Measurements from ENCODE around the gene TRIM63. TPM values are rescaled to one million over a fixed set of nuclear protein-coding genes. Genes with fewer than 3 reads are reported as not detected.

TRIM63 gene
- total RNA-seq, 1 donor from 2014 or later: 30.3 TPM

DNA sequence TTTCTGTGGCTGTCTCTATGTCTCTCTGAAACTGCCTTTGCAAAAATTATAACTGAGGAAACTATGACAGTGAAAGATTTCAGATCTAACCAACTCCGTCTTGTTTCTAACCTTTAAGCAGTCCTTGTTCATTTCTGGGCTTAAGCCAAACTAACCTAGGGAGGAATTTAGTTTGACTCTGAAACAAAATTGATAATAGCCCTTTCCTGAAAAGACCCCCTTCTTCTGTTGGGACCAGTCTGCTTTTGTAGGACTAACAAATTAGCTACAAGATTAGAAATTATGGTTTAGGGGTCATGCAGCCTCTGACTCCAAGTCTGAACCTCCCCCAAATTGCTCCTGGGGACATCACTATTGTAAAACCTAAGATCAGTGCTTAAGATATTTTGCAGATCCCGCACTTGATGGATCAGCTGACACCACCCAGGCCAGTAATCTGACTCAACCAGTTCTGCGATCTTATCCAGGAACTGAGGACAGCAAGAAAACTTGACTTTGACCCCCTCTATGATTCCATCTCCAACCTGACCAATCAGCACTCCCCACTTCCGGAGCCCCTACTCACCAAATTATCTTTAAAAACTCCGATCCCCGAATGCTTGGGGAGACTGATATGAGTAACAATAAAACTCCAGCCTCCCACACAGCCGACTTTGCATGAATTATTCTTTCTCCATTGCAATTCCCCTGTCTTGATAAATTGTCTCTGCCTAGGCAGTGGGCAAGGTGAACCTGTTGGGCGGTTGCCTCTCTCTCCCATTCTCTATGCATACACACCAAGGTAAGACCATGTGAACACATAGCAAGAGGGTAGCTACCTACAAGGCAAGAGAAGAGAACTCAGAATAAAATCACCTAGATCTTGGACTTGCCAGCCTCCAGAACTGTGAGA is 11.1 kb upstream of the TRIM63 start:
- Histone ChIP-seq H3K27ac (ENCODE audit: low read depth, low read length) (peak overlapping the region; percentile 92), H3K4me1 (ENCODE audit: control insufficient read depth in 3 of 3, insufficient read depth in 3 of 3, low read length in 3 of 3) (peaks cover 42 to 54% (median 51%) of the 10 kb centered on the region in 3 donors), H3K27me3 (ENCODE audit: control insufficient read depth in 3 of 3, insufficient read depth in 3 of 3, low read length in 3 of 3) (no peaks in the 10 kb centered on the region), H3K4me3 (ENCODE audit: low read length in 3 of 3) (no peak overlapping the region), H3K9ac (ENCODE audit: low read depth in 1 of 3, low read length in 3 of 3) (peak overlapping the region; percentile 13 to 58 (median 55)), H3K9me3 (ENCODE audit: control insufficient read depth in 3 of 3, low read length in 3 of 3) (no peaks in the 10 kb centered on the region), H3K36me3 (ENCODE audit: control insufficient read depth in 3 of 3, insufficient read depth in 3 of 3, low read length in 3 of 3) (no peaks in the 10 kb centered on the region)

- H3K27ac ChIP-seq (ENCODE audit: low read depth, low read length): peak overlapping the region; percentile 29
- peaks cover 40 to 52% (median 52%) of the 10 kb centered on the region in 3 donors for H3K4me1 ChIP-seq (ENCODE audit: control insufficient read depth in 3 of 3, insufficient read depth in 3 of 3, low read length in 3 of 3)
- no peaks in the 10 kb centered on the region for H3K9me3 ChIP-seq (ENCODE audit: control insufficient read depth in 3 of 3, low read length in 3 of 3)
- no peak overlapping the region for H3K9ac ChIP-seq (ENCODE audit: low read depth in 1 of 3, low read length in 3 of 3)
- no peak overlapping the region for H3K4me3 ChIP-seq (ENCODE audit: low read length in 3 of 3)
- no peaks in the 10 kb centered on the region for H3K36me3 ChIP-seq (ENCODE audit: control insufficient read depth in 3 of 3, insufficient read depth in 3 of 3, low read length in 3 of 3)
- no peaks in the 10 kb centered on the region for H3K27me3 ChIP-seq (ENCODE audit: control insufficient read depth in 3 of 3, insufficient read depth in 3 of 3, low read length in 3 of 3)
Observed at GRCh38 chr1:26077524-26077923, 10.1 kb upstream of the TRIM63 start.

DNA sequence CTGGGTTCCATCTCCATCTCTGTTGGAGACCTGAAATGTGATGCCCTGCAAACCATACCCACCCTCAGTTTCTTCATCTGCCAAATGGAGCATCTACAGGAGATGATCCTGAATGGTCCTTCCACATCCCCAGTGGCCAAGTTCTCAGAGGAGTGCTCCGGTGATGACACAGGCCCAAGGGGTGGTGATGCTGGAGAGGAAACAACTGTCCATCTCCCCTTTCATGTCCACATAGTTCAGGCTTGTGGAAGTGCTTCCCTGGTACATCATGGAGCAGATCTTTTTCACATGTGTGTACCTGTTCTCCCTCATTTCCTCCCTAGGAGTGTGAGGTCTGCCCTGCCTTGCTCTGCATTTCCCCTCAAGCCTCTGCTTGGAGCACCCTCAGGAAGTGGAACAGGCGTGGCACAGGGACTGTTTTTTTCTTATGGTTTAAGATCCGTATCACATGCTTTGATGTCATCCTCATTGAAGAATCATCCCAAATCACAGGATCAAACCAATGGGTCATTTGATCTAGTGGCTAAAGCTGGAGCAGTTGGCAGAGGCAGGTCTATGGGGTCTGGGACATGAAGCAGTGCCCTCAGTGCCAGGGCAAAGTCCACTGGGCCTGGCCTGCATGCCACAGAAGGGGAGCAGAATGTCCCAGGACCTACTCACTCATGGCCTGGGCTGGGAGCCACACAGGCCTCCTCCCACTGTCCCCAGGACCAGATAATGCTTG is 8.2 kb upstream of the TRIM63 start:
- H3K9ac ChIP-seq (ENCODE audit: low read depth in 1 of 3, low read length in 3 of 3): peak overlapping the region in 1 of 3 donors; percentile 47
- H3K27ac ChIP-seq (ENCODE audit: low read depth, low read length): peak overlapping the region; percentile 54
- peak overlapping the region in 1 of 3 donors; percentile 37 for H3K4me3 ChIP-seq (ENCODE audit: low read length in 3 of 3)
- no peaks in the 10 kb centered on the region for H3K36me3 ChIP-seq (ENCODE audit: control insufficient read depth in 3 of 3, insufficient read depth in 3 of 3, low read length in 3 of 3)
- H3K27me3 ChIP-seq (ENCODE audit: control insufficient read depth in 3 of 3, insufficient read depth in 3 of 3, low read length in 3 of 3): peaks cover 0 to 1% (median 0%) of the 10 kb centered on the region in 3 donors
- no peaks in the 10 kb centered on the region for H3K9me3 ChIP-seq (ENCODE audit: control insufficient read depth in 3 of 3, low read length in 3 of 3)
- H3K4me1 ChIP-seq (ENCODE audit: control insufficient read depth in 3 of 3, insufficient read depth in 3 of 3, low read length in 3 of 3): peaks cover 31 to 52% (median 49%) of the 10 kb centered on the region in 3 donors

- H3K4me1 ChIP-seq (ENCODE audit: control insufficient read depth in 3 of 3, insufficient read depth in 3 of 3, low read length in 3 of 3): peaks cover 24 to 47% (median 35%) of the 10 kb centered on the region in 3 donors
- H3K9ac ChIP-seq (ENCODE audit: low read depth in 1 of 3, low read length in 3 of 3): peak overlapping the region; percentile 16 to 66 (median 52)
- H3K4me3 ChIP-seq (ENCODE audit: low read length in 3 of 3): peak overlapping the region; percentile 15 to 53 (median 41)
- peak overlapping the region; percentile 90 for H3K27ac ChIP-seq (ENCODE audit: low read depth, low read length)
- H3K36me3 ChIP-seq (ENCODE audit: control insufficient read depth in 3 of 3, insufficient read depth in 3 of 3, low read length in 3 of 3): peaks cover 0 to 1% (median 0%) of the 10 kb centered on the region in 3 donors
- no peaks in the 10 kb centered on the region for H3K9me3 ChIP-seq (ENCODE audit: control insufficient read depth in 3 of 3, low read length in 3 of 3)
- peaks cover 0 to 3% (median 0%) of the 10 kb centered on the region in 3 donors for H3K27me3 ChIP-seq (ENCODE audit: control insufficient read depth in 3 of 3, insufficient read depth in 3 of 3, low read length in 3 of 3)
Observed at GRCh38 chr1:26072305-26072704, 4.9 kb upstream of the TRIM63 start.

DNA sequence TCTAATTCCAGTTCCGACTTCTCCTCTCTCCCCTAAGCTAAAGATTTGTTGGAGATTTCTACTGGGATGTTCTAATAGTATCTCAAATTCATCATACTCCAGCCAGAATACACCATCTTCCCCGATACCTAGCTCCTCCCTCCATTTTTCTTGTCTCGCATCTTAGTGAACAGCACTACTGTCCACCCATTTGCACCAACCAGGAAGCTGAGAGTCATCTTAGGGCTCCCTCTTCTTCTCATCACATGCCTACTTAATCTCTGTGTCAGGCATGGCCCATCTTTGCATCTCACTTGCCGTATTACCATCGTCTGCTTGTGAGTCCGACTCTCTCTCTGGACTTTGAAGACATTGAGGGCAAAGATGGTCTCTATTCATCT is 3.5 kb upstream of the TRIM63 start:
- Histone ChIP-seq H3K4me3 (ENCODE audit: low read length in 3 of 3) (no peak overlapping the region), H3K9me3 (ENCODE audit: control insufficient read depth in 3 of 3, low read length in 3 of 3) (no peaks in the 10 kb centered on the region), H3K9ac (ENCODE audit: low read depth in 1 of 3, low read length in 3 of 3) (no peak overlapping the region), H3K36me3 (ENCODE audit: control insufficient read depth in 3 of 3, insufficient read depth in 3 of 3, low read length in 3 of 3) (peaks cover 3 to 14% (median 8%) of the 10 kb centered on the region in 3 donors), H3K4me1 (ENCODE audit: control insufficient read depth in 3 of 3, insufficient read depth in 3 of 3, low read length in 3 of 3) (peaks cover 20 to 47% (median 32%) of the 10 kb centered on the region in 3 donors), H3K27ac (ENCODE audit: low read depth, low read length) (no peak overlapping the region), H3K27me3 (ENCODE audit: control insufficient read depth in 3 of 3, insufficient read depth in 3 of 3, low read length in 3 of 3) (peaks cover 0 to 3% (median 0%) of the 10 kb centered on the region in 3 donors)

DNA sequence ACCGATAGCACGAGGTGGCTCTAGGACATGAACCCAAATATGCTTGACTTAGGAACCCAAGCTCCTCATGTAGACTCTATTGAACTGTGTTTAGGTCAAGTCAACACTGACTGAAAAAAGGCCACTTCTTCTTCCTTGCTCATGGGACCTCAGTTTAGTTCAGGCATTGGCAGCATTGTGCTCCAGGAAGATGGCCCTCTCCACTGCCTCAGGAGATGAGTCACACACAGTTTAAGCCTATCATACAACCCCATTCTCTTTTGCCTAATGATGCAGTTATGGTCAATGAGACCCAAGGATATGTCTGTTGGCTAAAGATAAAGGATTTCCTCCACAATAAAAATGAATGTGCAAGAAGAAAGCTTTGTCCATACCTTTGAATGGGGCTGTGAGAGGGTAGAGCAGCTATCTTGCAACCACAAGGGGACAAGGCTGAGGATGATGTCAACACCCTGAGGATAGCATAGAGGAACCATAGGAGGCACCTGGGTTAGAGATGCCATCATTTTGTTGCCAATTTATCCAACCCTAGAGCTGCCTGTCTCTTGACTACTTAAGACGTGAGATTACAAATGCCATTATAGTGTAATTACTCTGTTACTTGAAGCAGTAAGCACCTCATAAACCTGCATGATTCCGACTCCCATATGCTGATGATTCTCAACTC is 3.0 kb upstream of the TRIM63 start:
- peaks cover 5 to 19% (median 13%) of the 10 kb centered on the region in 3 donors for H3K36me3 ChIP-seq (ENCODE audit: control insufficient read depth in 3 of 3, insufficient read depth in 3 of 3, low read length in 3 of 3)
- no peak overlapping the region for H3K4me3 ChIP-seq (ENCODE audit: low read length in 3 of 3)
- H3K27ac ChIP-seq (ENCODE audit: low read depth, low read length): no peak overlapping the region
- peaks cover 0 to 3% (median 0%) of the 10 kb centered on the region in 3 donors for H3K27me3 ChIP-seq (ENCODE audit: control insufficient read depth in 3 of 3, insufficient read depth in 3 of 3, low read length in 3 of 3)
- no peak overlapping the region for H3K9ac ChIP-seq (ENCODE audit: low read depth in 1 of 3, low read length in 3 of 3)
- H3K4me1 ChIP-seq (ENCODE audit: control insufficient read depth in 3 of 3, insufficient read depth in 3 of 3, low read length in 3 of 3): peaks cover 15 to 47% (median 27%) of the 10 kb centered on the region in 3 donors
- H3K9me3 ChIP-seq (ENCODE audit: control insufficient read depth in 3 of 3, low read length in 3 of 3): no peaks in the 10 kb centered on the region

- H3K9ac ChIP-seq (ENCODE audit: low read depth in 1 of 3, low read length in 3 of 3): no peak overlapping the region
- H3K27ac ChIP-seq (ENCODE audit: low read depth, low read length): no peak overlapping the region
- peaks cover 5 to 21% (median 16%) of the 10 kb centered on the region in 3 donors for H3K36me3 ChIP-seq (ENCODE audit: control insufficient read depth in 3 of 3, insufficient read depth in 3 of 3, low read length in 3 of 3)
- no peaks in the 10 kb centered on the region for H3K9me3 ChIP-seq (ENCODE audit: control insufficient read depth in 3 of 3, low read length in 3 of 3)
- H3K4me3 ChIP-seq (ENCODE audit: low read length in 3 of 3): no peak overlapping the region
- H3K4me1 ChIP-seq (ENCODE audit: control insufficient read depth in 3 of 3, insufficient read depth in 3 of 3, low read length in 3 of 3): peaks cover 18 to 48% (median 23%) of the 10 kb centered on the region in 3 donors
- H3K27me3 ChIP-seq (ENCODE audit: control insufficient read depth in 3 of 3, insufficient read depth in 3 of 3, low read length in 3 of 3): peaks cover 0 to 3% (median 0%) of the 10 kb centered on the region in 3 donors
Observed at GRCh38 chr1:26069941-26070295, 2.5 kb upstream of the TRIM63 start.

DNA sequence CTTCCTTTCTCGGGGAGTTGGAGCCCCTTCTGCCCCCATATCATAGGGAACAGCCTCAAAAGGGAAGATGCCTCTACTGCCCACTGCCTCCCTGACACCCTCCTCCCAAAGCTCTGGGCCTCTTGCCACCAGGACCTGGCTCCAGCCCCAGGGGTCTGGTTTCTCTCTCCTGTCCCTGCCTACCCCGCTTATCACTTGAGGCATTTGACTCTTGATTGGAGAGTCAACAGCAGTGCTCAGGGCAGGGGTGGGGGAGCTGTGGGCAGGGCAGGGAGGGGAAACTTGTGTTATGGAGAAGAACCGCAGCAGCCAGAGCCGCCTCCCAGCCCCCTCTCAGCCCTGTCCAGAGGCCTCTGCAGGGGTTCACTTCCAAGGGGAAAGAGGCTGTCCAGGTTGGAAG is 573 bp downstream of the TRIM63 start:
- Histone ChIP-seq H3K4me3 (ENCODE audit: low read length in 3 of 3) (peak overlapping the region; percentile 89 to 99 (median 96)), H3K9me3 (ENCODE audit: control insufficient read depth in 3 of 3, low read length in 3 of 3) (no peaks in the 10 kb centered on the region), H3K9ac (ENCODE audit: low read depth in 1 of 3, low read length in 3 of 3) (peak overlapping the region; percentile 89 to 100 (median 96)), H3K27me3 (ENCODE audit: control insufficient read depth in 3 of 3, insufficient read depth in 3 of 3, low read length in 3 of 3) (peaks cover 0 to 3% (median 0%) of the 10 kb centered on the region in 3 donors), H3K4me1 (ENCODE audit: control insufficient read depth in 3 of 3, insufficient read depth in 3 of 3, low read length in 3 of 3) (peaks cover 22 to 46% (median 24%) of the 10 kb centered on the region in 3 donors), H3K27ac (ENCODE audit: low read depth, low read length) (peak overlapping the region; percentile 90), H3K36me3 (ENCODE audit: control insufficient read depth in 3 of 3, insufficient read depth in 3 of 3, low read length in 3 of 3) (peaks cover 17 to 30% (median 28%) of the 10 kb centered on the region in 3 donors)

GRCh38 chr1:26066160-26066559 is 1.3 kb downstream of the TRIM63 start:
- H3K4me3 ChIP-seq (ENCODE audit: low read length in 3 of 3): peak overlapping the region; percentile 89 to 99 (median 96)
- peaks cover 0 to 3% (median 0%) of the 10 kb centered on the region in 3 donors for H3K27me3 ChIP-seq (ENCODE audit: control insufficient read depth in 3 of 3, insufficient read depth in 3 of 3, low read length in 3 of 3)
- peak overlapping the region; percentile 90 for H3K27ac ChIP-seq (ENCODE audit: low read depth, low read length)
- H3K9ac ChIP-seq (ENCODE audit: low read depth in 1 of 3, low read length in 3 of 3): peak overlapping the region; percentile 89 to 100 (median 96)
- peaks cover 17 to 33% (median 31%) of the 10 kb centered on the region in 3 donors for H3K36me3 ChIP-seq (ENCODE audit: control insufficient read depth in 3 of 3, insufficient read depth in 3 of 3, low read length in 3 of 3)
- H3K4me1 ChIP-seq (ENCODE audit: control insufficient read depth in 3 of 3, insufficient read depth in 3 of 3, low read length in 3 of 3): peaks cover 27 to 49% (median 29%) of the 10 kb centered on the region in 3 donors
- H3K9me3 ChIP-seq (ENCODE audit: control insufficient read depth in 3 of 3, low read length in 3 of 3): no peaks in the 10 kb centered on the region
